NK-92 treated with Interleukin-12 subunit alpha and Interleukin-12 subunit beta, amount 100 ng/mL, for 24 hours (cell line): ENCODE data around the gene GOLGA1.
"Not testable (repeated sequence)": the region's sequence is repeated elsewhere in the genome, so short reads cannot be mapped to it uniquely, and the experiment has no call there.

ENCODE experiments used
- DNase-seq: peaks from one replicate; lab custom pipeline; 2025; lab: John Stamatoyannopoulos, UW

Gene GOLGA1

GRCh38 chr9:124940521-124940893 is 376 bp downstream of the GOLGA1 start:
- DNase-seq, result no peak

DNA sequence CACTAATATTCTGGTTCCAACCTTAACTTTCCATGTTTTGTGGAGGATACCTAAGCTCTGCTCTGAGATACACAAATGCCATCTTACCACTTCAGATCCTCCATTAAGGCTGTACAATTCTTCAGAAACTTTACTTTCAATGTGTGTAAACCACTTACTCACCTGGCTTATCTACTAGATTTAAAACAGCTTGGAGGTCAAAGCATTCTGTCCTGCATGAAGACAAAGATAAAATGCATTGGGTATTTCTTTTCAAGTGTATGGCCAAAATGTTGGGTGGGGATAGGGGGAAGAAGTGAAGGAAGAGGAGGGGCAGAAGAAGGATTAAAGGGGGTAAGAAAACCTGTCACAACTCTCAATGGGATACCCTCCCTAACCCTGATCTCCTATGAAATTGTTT is 939 bp downstream of the GOLGA1 start:
- DNase-seq, result no peak

DNA sequence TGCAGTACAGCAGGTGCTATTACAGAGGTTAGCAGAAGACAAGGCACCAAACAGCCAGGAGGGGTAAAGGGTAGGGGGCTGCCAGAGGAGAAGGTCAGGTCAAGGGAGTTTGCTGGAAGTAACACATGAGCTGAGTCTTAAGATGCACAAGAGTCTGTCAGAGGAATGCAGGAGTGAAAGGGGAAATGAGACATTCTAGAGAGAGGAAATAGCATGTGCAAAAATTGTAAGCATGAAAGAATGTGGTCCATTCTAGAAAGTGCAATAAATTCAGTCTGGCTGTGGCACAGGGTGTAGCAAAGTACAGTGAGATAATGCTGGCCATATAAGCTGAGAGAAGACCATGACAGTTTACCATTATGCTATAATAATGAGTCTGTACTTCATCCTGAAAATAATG is 6.6 kb downstream of the GOLGA1 start:
- DNase-seq, result no peak

GRCh38 chr9:124932333-124932732 is 8.6 kb downstream of the GOLGA1 start:
- DNase-seq, result no peak

- no peak for DNase-seq
Measured at GRCh38 chr9:124929464-124929863, 11.4 kb downstream of the GOLGA1 start.

DNA sequence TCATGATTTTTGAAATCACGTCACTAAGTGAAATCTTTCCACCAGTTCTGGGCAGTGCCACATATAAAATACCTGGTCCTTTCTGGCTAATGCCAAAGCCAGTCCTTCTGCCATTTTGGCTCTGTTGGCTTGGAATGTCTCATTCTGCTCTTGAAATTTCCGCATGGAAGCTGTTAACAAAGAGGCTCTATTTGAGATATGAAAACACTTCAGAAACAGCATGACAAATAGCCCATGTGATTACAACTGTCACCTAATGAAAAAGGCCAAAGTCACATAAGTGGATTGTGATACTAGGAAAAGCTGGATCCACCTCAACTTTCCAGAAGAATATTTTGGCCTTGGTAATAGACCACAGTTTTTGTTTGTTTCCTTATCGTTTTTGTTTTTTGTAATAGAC is 12.8 kb downstream of the GOLGA1 start:
- no peak for DNase-seq

DNA sequence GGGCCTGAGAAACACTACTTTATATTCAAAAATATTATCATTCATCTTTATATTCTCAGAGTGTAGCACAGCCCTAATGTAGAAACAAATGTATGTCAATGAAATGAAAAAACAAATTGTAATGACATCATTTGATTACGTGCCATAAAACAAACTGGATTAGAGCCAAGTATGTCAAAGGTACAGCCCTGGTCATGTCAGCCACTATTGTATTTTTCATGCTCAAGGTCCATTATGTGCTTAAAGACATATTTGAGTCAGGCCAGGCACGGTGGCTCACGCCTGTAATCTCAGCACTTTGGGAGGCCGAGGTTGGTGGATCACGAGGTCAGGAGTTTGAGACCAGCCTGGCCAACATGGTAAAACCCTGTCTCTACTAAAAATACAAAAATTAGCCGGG is 20.5 kb downstream of the GOLGA1 start:
- not testable (repeated sequence) for DNase-seq

DNA sequence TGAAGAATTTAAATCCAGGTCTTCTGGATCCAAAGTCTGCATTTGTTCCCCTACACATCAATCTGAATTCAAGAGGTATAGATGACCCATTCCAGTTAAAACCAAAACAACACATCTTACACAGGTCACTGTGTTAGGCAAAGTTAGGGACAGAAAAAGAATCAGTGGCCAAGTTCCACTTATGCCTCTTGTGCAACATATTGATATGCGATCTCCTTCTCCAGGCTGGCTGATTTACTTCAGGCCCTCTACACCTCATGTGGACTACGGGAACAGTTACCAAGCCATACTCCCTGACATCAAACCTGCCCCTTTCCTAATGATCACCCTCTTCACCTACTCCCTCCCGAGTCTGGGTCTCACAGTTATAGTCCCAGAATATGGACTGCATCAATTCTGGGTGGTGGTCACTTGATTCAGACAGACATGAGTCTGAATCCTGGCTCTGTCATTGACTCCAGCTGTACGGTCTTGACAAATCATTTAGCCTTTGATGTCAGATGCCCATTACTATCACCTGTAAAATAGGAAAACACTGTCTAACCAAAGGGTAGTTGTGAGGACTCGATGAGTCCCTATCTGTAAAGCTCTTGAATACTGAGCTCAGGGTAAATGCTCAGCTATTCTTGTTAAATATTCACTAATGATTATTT is 26.0 kb downstream of the GOLGA1 start:
- no peak for DNase-seq

GRCh38 chr9:124913378-124913777 is 27.5 kb downstream of the GOLGA1 start:
- no peak for DNase-seq

DNA sequence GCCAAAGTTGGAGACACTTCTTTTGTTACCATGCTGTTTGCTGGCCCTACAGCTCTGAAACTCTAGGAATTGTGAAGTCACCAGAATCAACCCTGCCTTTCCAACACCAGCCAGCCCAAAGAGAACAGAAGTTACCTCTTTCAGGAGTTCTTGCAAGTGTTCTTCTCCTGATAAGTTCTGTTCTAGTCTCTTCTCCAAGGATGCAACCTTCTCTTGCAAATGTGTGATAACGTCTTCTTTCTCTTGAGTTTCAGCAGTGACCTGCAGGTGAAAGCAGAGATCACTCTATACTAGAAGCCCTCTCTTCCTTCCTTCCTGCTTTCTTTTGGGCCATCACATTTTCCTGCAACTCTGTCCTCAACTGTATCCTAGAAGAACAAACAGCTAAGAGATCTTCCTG is 29.1 kb downstream of the GOLGA1 start:
- DNase-seq, result no peak

- DNase-seq, result no peak
Measured at GRCh38 chr9:124908098-124908497, 32.8 kb downstream of the GOLGA1 start.

- DNase-seq, result no peak
Measured at GRCh38 chr9:124906966-124907365, 33.9 kb downstream of the GOLGA1 start.

GRCh38 chr9:124899845-124900244 is 41.0 kb downstream of the GOLGA1 start:
- DNase-seq, result no peak

DNA sequence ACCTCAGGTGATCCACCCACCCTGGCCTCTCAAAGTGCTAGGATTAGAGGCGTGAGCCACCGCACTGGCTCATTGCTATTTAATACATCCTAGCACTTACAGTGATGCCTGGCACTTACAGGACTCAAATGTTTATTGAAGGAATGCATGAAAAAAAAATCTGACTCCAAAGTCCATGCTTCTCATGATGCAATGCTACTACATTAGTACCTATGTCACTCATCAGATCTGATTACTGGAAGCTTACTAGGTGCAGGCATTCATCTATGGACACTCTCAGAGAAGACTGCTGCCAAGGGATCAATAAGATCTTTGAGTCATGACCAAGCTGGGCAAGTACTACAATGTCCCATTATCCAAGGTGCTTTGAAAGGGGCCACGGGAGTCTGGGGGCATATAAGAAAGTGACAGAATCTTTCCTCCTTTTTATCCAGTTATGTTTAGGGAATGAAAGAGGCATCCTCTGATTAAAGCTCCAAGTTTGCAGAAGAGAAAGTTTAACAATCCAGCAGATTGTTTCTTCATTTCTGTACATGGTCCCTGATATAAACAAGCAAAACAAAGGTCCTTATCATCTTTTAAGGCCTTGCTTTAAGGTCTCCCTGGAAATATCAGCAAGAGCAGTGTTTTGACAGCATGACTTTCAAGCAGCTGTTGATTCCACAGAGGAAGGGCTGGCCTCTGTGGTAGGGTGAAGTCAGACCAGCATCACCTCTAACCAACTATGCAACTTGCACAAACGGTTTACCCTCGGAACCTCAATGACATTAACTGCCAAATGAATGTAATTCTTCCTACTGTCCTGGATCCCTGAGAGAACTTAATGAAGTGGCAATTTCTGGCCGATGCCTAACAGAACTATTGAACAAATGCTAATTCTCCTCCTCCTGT is 43.1 kb downstream of the GOLGA1 start:
- no peak for DNase-seq

GRCh38 chr9:124894741-124895170 is 46.1 kb downstream of the GOLGA1 start:
- no peak for DNase-seq

- no peak for DNase-seq
Measured at GRCh38 chr9:124894035-124894740, 46.7 kb downstream of the GOLGA1 start.

DNA sequence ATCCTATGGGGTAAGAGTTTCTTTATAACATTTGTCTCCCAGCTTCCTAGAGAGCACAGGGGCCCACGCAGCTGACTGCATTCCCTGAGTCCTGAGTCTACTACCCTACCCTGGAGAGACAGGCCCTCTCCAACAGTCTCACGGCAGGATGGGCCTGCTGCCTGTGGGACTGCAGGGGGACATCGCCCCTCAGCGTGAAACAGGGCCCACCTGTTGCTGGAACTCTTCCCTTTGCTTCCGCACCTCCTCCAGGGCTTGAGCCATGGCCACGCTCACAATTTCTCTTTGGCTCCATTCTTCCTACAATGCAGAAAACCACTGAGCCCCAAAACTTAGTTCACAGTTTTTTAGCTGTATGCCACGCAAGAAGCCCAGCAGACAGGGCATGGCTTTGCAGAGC is 50.7 kb downstream of the GOLGA1 start:
- DNase-seq, result no peak

DNA sequence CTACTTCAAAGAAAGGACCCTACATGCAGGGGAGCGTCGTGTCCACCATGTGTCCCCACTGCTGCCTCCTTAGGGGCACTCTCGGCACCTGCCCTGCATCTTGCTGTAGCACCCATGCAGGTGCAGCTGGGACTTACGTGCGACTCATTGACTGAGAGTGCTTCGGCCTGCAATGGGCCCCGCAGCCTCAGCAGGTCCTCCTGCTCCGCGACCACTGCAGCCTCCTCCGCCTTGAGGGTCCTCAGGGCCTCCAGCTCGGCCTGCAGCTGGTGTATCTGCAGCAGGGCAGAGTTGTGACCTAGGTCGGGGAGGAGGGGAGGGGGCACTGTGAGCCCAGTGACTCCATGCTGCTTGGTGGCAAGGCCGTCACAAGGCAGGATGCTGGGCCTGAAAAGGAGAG is 51.9 kb downstream of the GOLGA1 start:
- DNase-seq, result no peak

DNA sequence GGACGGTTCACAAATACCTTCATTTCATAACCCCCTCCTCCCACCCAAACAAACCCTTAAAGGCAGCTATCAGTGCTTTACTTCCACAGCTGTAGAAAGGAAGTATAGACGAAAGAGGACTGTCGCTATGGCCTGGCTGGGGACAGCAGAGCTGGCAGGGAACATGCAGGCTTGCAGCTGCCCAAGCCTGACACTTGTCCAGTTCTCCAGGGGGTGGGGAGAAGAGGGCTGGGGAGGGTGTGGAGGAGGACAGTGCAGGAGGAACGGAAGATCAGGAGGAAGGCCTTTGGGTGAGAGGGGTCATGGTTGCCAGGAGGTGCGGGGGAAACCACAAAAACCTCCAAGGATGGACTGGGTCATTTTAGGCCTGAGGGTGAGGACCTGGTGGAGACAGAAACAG is 53.1 kb downstream of the GOLGA1 start:
- DNase-seq, result no peak

GRCh38 chr9:124886866-124887492 is 53.9 kb downstream of the GOLGA1 start:
- no peak for DNase-seq

DNA sequence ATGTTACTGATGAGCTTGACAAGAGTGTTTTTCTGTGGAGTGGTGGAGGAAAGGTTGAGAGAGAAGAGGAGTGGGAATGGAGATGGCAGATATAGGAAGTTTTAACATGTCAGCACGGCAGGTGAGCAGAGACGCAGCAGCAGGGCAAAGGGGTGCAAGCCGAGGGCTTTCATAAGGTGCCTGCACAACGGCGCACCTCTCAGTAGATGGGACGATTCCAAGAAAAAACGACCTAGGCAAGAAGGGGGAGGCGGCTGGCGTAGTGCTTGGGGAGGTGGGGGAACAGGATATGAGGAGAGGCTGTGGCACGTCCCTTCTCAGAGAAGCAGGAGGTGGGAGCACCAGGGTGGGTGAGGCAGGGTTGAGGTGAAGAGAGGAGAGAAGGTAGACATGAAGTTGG is 54.4 kb downstream of the GOLGA1 start:
- DNase-seq, result no peak

GRCh38 chr9:124885551-124885950 is 55.3 kb downstream of the GOLGA1 start:
- DNase-seq, result no peak
